HL-60 (cell line): Measurements from ENCODE around the gene BHLHE41.

Experiments used
- GABPA ChIP-seq: IDR thresholded peaks from 2 replicates; pipeline ENCODE4 v1.6.1; 2012; ENCODE audit warnings: low read depth
- POLR2AphosphoS5 ChIP-seq: IDR thresholded peaks from 2 replicates; pipeline ENCODE4 v1.6.1; 2012; ENCODE audit warnings: low read depth
- SPI1 ChIP-seq: IDR thresholded peaks from 2 replicates; pipeline ENCODE4 v1.6.1; 2012; ENCODE audit warnings: low read depth, mild to moderate bottlenecking, borderline replicate concordance
- TF ChIP-seq, protein P1 (sequence below): IDR thresholded peaks from one replicate; pipeline ENCODE4 v1.5.1; 2011; ENCODE audit warnings: low read length, control low read depth, inconsistent platforms; ENCODE audit not compliant: insufficient read depth
- TF ChIP-seq, protein P2 (sequence below): IDR thresholded peaks from 2 replicates; pipeline ENCODE4 v1.6.1; 2012; ENCODE audit warnings: low read depth; ENCODE audit not compliant: insufficient replicate concordance

DNA sequence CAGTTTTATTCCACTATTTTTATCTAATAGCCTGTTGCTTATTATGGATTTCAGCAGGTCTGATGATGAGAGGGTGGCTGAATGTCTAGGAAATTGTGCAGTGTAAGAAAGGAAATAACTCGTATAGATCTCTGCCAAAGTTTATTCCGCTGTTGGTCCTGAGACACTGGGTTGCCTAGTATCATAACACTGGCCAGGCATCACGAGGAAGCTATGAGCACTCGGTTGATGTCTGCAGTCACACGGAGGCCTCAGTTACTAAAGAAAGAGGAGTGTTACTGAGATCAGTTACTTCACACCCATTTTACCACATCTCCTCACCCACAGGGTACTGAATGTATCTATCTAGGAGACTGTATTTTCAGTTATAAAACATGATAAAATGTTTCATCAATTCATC is 21.9 kb downstream of the BHLHE41 start:
- TF ChIP-seq, protein P1, sequence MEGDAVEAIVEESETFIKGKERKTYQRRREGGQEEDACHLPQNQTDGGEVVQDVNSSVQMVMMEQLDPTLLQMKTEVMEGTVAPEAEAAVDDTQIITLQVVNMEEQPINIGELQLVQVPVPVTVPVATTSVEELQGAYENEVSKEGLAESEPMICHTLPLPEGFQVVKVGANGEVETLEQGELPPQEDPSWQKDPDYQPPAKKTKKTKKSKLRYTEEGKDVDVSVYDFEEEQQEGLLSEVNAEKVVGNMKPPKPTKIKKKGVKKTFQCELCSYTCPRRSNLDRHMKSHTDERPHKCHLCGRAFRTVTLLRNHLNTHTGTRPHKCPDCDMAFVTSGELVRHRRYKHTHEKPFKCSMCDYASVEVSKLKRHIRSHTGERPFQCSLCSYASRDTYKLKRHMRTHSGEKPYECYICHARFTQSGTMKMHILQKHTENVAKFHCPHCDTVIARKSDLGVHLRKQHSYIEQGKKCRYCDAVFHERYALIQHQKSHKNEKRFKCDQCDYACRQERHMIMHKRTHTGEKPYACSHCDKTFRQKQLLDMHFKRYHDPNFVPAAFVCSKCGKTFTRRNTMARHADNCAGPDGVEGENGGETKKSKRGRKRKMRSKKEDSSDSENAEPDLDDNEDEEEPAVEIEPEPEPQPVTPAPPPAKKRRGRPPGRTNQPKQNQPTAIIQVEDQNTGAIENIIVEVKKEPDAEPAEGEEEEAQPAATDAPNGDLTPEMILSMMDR: no peak
- TF ChIP-seq POLR2AphosphoS5: no peak
- TF ChIP-seq GABPA: no peak
- TF ChIP-seq, protein P2, sequence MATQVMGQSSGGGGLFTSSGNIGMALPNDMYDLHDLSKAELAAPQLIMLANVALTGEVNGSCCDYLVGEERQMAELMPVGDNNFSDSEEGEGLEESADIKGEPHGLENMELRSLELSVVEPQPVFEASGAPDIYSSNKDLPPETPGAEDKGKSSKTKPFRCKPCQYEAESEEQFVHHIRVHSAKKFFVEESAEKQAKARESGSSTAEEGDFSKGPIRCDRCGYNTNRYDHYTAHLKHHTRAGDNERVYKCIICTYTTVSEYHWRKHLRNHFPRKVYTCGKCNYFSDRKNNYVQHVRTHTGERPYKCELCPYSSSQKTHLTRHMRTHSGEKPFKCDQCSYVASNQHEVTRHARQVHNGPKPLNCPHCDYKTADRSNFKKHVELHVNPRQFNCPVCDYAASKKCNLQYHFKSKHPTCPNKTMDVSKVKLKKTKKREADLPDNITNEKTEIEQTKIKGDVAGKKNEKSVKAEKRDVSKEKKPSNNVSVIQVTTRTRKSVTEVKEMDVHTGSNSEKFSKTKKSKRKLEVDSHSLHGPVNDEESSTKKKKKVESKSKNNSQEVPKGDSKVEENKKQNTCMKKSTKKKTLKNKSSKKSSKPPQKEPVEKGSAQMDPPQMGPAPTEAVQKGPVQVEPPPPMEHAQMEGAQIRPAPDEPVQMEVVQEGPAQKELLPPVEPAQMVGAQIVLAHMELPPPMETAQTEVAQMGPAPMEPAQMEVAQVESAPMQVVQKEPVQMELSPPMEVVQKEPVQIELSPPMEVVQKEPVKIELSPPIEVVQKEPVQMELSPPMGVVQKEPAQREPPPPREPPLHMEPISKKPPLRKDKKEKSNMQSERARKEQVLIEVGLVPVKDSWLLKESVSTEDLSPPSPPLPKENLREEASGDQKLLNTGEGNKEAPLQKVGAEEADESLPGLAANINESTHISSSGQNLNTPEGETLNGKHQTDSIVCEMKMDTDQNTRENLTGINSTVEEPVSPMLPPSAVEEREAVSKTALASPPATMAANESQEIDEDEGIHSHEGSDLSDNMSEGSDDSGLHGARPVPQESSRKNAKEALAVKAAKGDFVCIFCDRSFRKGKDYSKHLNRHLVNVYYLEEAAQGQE: no peak
- no peak for TF ChIP-seq SPI1
